HPDE6-E6E7 (cell line): Measurements from ENCODE around the gene LPCAT3.

Experiments
- DNase-seq: peaks from one replicate; pipeline ENCODE4 v3.0.0; 2011; ENCODE audit warnings: missing footprints; ENCODE audit errors: extremely low spot score

The LPCAT3 gene

DNA sequence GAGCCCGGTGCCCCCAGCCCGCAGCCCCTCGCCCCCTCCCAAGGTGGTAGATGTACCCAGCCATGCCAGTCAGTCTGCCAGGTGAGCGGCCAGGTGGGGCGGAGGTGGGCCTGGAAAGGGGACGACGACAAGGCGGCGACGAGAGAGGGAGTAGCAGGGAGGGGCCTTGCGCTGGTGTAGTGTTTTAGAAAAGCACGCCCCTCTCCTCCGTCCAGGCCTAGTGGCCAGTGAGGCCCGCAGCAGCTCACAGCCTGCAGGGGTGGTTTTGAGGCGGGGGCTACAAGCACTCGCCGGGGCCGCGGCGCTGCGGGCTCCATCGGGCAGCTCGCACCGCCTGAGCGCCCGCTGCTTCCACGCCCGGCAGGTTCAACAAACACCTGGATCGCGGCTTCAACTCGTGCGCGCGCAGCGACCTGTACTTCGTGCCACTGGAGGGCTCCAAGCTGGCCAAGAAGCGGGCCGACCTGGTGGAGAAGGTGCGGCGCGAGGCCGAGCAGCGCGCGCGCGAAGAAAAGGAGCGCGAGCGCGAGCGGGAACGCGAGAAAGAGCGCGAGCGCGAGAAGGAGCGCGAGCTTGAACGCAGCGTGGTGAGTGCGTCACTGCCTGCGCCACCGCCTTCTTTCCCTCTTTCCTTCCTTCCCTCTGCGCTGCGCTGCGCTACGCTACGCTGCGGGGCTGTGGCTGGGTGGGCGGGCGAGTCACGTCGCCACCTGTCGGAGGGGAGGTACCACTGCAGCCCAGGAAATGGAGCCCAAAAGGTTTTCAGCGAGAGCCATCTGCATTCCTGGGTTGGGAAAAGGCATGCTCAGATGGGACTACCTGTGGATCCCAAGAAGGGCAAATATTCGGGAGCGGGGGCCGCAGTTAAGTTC is 80.6 kb downstream of the LPCAT3 start:
- DNase-seq = no peak

GRCh38 chr12:6936636-6937480 is 81.4 kb downstream of the LPCAT3 start:
- no peak for DNase-seq

- no peak for DNase-seq
These were observed 82.1 kb downstream of the LPCAT3 start for GRCh38 chr12:6936194-6936635.

DNA sequence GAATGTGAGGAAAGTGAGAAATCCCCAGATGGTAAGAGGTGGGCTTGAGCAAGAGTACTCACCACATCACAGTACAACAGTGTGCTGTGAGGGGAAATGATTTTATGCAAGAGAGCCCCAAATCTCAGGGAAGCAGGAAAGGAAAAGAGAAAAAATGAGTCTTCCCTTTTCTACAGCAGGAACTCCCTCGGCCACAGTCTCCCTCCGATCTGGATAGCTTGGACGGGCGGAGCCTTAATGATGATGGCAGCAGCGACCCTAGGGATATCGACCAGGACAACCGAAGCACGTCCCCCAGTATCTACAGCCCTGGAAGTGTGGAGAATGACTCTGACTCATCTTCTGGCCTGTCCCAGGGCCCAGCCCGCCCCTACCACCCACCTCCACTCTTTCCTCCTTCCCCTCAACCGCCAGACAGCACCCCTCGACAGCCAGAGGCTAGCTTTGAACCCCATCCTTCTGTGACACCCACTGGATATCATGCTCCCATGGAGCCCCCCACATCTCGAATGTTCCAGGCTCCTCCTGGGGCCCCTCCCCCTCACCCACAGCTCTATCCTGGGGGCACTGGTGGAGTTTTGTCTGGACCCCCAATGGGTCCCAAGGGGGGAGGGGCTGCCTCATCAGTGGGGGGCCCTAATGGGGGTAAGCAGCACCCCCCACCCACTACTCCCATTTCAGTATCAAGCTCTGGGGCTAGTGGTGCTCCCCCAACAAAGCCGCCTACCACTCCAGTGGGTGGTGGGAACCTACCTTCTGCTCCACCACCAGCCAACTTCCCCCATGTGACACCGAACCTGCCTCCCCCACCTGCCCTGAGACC is 82.7 kb downstream of the LPCAT3 start:
- DNase-seq = no peak

GRCh38 chr12:6934110-6934509 is 84.2 kb downstream of the LPCAT3 start:
- no peak for DNase-seq

DNA sequence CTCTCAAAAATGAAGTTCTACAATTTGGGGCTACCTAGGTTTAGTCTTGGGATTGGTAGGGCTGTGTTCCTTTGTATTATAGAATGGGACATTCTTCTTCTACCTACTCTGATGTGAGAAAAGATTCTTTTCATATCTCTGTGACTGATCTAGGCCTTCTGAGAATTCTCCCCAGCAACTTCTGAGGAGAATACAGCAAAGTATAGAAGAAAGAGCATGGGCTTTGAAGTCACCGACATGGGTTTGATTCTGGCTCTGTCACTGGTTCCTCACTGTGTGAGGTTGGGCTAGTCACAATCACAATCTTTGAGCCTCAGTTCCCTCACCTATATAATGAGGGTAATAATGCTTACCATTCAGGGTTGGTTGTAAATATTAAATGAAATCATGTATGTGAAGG is 85.5 kb downstream of the LPCAT3 start:
- DNase-seq = no peak

GRCh38 chr12:6929466-6930452 is 88.5 kb downstream of the LPCAT3 start:
- no peak for DNase-seq

DNA sequence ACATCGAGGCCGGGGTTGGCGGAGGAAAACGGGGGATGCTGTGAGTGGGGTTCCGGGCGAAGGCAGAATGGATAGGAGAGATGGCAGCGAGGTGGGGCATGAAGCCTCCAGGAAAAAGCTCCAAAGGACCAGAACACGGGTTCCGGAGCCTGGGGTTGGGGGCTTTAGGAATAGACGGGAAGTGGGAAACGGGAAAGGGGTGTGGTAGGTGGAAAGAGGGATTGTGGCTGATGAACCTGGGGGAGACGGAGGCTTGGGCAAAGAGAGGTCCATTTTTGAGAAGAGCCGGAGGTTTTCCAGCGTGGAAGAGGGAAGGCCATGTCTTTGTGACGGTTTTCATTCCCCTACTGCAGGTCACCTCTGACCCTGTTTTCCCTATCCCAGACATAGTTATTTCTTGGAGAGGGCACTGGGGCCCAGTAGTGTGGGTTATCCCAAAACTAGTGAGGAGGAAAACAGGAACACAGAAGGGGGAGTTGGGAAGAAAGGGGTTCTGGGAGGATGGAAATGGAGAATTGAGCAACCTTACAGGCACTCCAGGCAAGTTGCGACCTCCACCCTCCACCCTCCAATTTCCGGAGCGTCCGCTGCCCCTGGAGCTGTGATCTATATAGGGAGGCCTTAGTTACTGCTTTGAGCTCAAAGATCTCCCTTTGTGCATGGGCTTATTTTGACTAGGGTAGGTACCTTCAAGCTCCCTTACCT is 89.4 kb downstream of the LPCAT3 start:
- no peak for DNase-seq

DNA sequence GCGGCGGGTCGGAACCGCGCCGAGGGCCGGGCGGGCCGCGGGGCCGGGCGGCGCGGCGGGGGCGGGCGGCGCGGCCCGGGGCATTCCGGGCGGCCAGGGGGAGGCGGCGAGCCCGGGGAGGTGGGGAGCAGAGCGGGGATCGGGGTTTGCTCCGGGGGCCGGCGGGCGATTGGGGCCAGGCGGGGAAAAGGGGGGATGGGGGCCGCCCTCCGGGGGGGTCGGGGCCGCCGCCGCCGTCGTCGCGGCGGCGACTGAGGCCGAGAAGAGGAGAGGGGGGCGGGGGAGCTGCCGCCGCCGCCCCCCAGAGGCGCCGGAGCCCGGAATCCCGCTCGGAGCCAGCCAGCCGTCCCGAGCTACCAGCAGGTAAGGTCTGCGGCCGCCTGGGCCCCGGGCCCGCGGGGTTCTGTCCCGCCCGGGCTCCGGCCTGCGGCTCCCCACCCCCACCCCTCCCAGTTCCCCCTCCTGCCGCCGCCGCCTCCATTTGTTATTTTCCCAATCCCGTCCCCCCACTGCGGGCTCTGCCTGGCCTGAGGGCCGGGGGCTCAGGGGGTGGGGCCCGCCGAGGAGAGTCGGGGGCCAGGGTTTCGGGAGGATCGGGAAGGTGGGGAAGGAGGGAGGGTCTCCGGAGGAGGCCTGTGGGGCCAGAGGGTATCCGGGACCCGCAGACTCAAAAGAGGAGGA is 90.1 kb downstream of the LPCAT3 start:
- DNase-seq = no peak

DNA sequence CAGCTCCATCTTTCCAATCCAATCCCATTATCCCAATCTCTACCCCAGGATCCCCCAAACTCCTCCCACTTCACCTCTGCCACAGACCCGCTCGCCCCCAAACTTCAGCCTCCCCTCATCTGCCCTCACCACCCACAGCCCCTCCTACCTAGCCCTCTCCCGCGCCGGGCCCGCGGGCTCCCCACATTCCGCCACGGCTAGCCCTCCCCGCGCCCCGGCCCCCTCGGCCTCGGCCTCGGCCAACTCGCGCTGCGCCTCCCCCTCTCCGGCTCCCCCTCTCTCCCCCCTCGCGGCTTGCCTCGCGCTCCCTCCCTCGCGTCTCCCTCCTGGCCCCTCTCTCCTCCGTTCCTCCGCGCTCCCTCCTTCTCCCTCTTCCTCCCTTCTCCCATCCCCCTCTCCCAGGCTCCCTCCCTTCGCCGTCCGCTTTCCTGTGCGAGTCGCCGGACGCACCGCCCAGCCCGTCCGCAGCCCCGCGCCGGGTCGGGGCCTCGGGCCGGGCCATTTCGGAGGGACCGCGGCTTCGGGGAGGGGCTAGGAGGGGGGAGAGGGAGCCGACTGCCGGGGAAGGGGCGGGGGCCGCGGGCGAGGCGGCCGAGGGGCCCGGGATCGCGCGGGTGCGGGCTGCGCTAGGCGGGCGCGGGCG is 90.8 kb downstream of the LPCAT3 start, which contains the start of gene ATN1:
Gene ATN1, plus strand, starts transcription at position 581 of the 643 bp plus-strand sequence. CDS start 6,043 bp downstream, outside the sequence.
- DNase-seq = no peak
